Fibroblast of lung (primary cell): ENCODE measurements around the gene SLCO1A2. TPM values are rescaled to one million over a fixed set of nuclear protein-coding genes. Genes with fewer than 3 reads are reported as not detected.

Experiments used
- DNase-seq, 2 donors: peaks; one replicate each; pipeline versions ENCODE4 v3.0.0 to v3.0.0-alpha.2; 2010; ENCODE audit warnings: low read depth in 2 of 2
- H2AFZ ChIP-seq: 2 replicates; pipeline ENCODE4 v1.5.1; 2012; ENCODE audit warnings: low read length, control low read depth, inconsistent platforms
- H3K27ac ChIP-seq: 2 replicates; pipeline ENCODE4 v1.5.1; 2011; ENCODE audit warnings: low read length, control low read depth; ENCODE audit not compliant: insufficient read depth
- H3K27me3 ChIP-seq: 2 replicates; pipeline ENCODE4 v1.5.1; 2011; ENCODE audit warnings: mild to moderate bottlenecking, low read length; ENCODE audit not compliant: control insufficient read depth, insufficient read depth
- H3K36me3 ChIP-seq: 2 replicates; pipeline ENCODE4 v1.5.1; 2011; ENCODE audit warnings: low read length; ENCODE audit not compliant: control insufficient read depth, insufficient read depth
- H3K4me1 ChIP-seq: 2 replicates; pipeline ENCODE4 v1.5.1; 2011; ENCODE audit warnings: low read length; ENCODE audit not compliant: control insufficient read depth, insufficient read depth; ENCODE audit errors: extremely low read depth
- H3K4me2 ChIP-seq: 2 replicates; pipeline ENCODE4 v1.5.1; 2011; ENCODE audit warnings: low read length, control low read depth; ENCODE audit not compliant: insufficient read depth; ENCODE audit errors: extremely low read depth
- H3K4me3 ChIP-seq, 4 experiments: fragments of 200-600 bp in 1 of 4; sonication (generic) in 1 of 4; replicated peaks in 1 of 4; 2 replicates each; pipeline ENCODE4 v1.5.1; 2011 to 2016; ENCODE audit warnings: low read length in 4 of 4, low read depth in 3 of 4, mild to moderate bottlenecking in 3 of 4, control low read depth in 2 of 4, inconsistent platforms in 1 of 4, mixed read lengths in 1 of 4; ENCODE audit not compliant: insufficient read depth in 1 of 4; ENCODE audit errors: control extremely low read depth in 1 of 4
- H3K79me2 ChIP-seq: 2 replicates; pipeline ENCODE4 v1.5.1; 2012; ENCODE audit warnings: mild to moderate bottlenecking, low read length, inconsistent platforms; ENCODE audit not compliant: control insufficient read depth, insufficient read depth
- H3K9ac ChIP-seq: 2 replicates; pipeline ENCODE4 v1.5.1; 2011; ENCODE audit warnings: mild to moderate bottlenecking, low read length, control low read depth; ENCODE audit not compliant: insufficient read depth
- H3K9me3 ChIP-seq: 2 replicates; pipeline ENCODE4 v1.5.1; 2012; ENCODE audit warnings: low read depth, low read length; ENCODE audit not compliant: control insufficient read depth, insufficient read depth
- H4K20me1 ChIP-seq: 2 replicates; pipeline ENCODE4 v1.5.1; 2011; ENCODE audit warnings: low read length; ENCODE audit not compliant: control insufficient read depth, insufficient read depth; ENCODE audit errors: extremely low read depth
- CTCF ChIP-seq, 2 donors: IDR thresholded peaks in 1 of 2; conservative IDR thresholded peaks in 1 of 2; 1 replicate in 1 of 2; 2 replicates in 1 of 2; pipeline ENCODE4 v1.5.1; 2011 to 2012; ENCODE audit warnings: low read length in 2 of 2, control low read depth in 1 of 2, inconsistent platforms in 1 of 2, low read depth in 1 of 2, mild to moderate bottlenecking in 1 of 2
- EZH2 ChIP-seq: IDR thresholded peaks from 2 replicates; pipeline ENCODE4 v1.5.1; 2012; ENCODE audit warnings: low read length, control low read depth, mild to moderate bottlenecking; ENCODE audit errors: missing control alignments
- polyA plus RNA-seq, 2 donors: library from polyadenylated mRNA; depleted of rRNA in 1 of 2; stranded (reverse) in 1 of 2; unstranded in 1 of 2; fragments of >200 nt; gene quantifications; 2 replicates each; pipeline ENCODE4 v1.2.1, GENCODE V29; 2011 to 2012; ENCODE audit warnings: missing spikeins in 1 of 2
- total RNA-seq: library from RNA; depleted of rRNA; stranded (reverse); fragments of >200 nt; gene quantifications from 2 replicates; pipeline ENCODE4 v1.2.1, GENCODE V29; 2014

The SLCO1A2 gene
- total and polyA plus RNA-seq, 2 donors (not counting 1 experiment from before 2014, with no cell fraction given): not detected

- H3K27ac ChIP-seq: no peak overlapping the region
- TF ChIP-seq CTCF (conservative IDR thresholded peaks at IDR 0.05 in 1 of 2, IDR thresholded peaks at IDR 0.05 in 1 of 2; ENCODE audit: low read depth in 1 of 2, low read length in 2 of 2) (no peak), EZH2 (no peak)
- H4K20me1 ChIP-seq: no peaks in the 10 kb centered on the region
- no peak overlapping the region for H2AFZ ChIP-seq
- no peak overlapping the region for H3K4me3 ChIP-seq
- no peak for DNase-seq
- H3K9ac ChIP-seq: no peak overlapping the region
- H3K9me3 ChIP-seq: no peaks in the 10 kb centered on the region
- H3K4me1 ChIP-seq: no peaks in the 10 kb centered on the region
- no peak overlapping the region for H3K4me2 ChIP-seq
- no peaks in the 10 kb centered on the region for H3K27me3 ChIP-seq
- no peaks in the 10 kb centered on the region for H3K36me3 ChIP-seq
- no peaks in the 10 kb centered on the region for H3K79me2 ChIP-seq
Observed at GRCh38 chr12:21265932-21266331, 68.8 kb downstream of the SLCO1A2 start.

- Histone ChIP-seq H3K4me1 (no peaks in the 10 kb centered on the region), H3K27ac (no peak overlapping the region), H3K79me2 (no peaks in the 10 kb centered on the region), H3K9ac (no peak overlapping the region), H3K4me3 (no peak overlapping the region), H3K9me3 (no peaks in the 10 kb centered on the region), H3K36me3 (no peaks in the 10 kb centered on the region), H4K20me1 (no peaks in the 10 kb centered on the region), H2AFZ (no peak overlapping the region), H3K4me2 (no peak overlapping the region), H3K27me3 (no peaks in the 10 kb centered on the region)
- no peak for DNase-seq
- no peak for TF ChIP-seq EZH2
- no peak for TF ChIP-seq CTCF (conservative IDR thresholded peaks at IDR 0.05 in 1 of 2, IDR thresholded peaks at IDR 0.05 in 1 of 2; ENCODE audit: low read depth in 1 of 2, low read length in 2 of 2)
Observed at GRCh38 chr12:21264232-21264631, 70.5 kb downstream of the SLCO1A2 start.

- H3K9me3 ChIP-seq: no peaks in the 10 kb centered on the region
- TF ChIP-seq EZH2: no peak
- no peak for TF ChIP-seq CTCF (conservative IDR thresholded peaks at IDR 0.05 in 1 of 2, IDR thresholded peaks at IDR 0.05 in 1 of 2; ENCODE audit: low read depth in 1 of 2, low read length in 2 of 2)
- H2AFZ ChIP-seq: no peak overlapping the region
- no peaks in the 10 kb centered on the region for H3K4me1 ChIP-seq
- H3K4me2 ChIP-seq: no peak overlapping the region
- H3K27me3 ChIP-seq: no peaks in the 10 kb centered on the region
- no peak overlapping the region for H3K4me3 ChIP-seq
- no peak overlapping the region for H3K9ac ChIP-seq
- no peaks in the 10 kb centered on the region for H4K20me1 ChIP-seq
- no peaks in the 10 kb centered on the region for H3K79me2 ChIP-seq
- H3K36me3 ChIP-seq: no peaks in the 10 kb centered on the region
- no peak overlapping the region for H3K27ac ChIP-seq
- DNase-seq: no peak
Observed at GRCh38 chr12:21257172-21257571, 77.5 kb downstream of the SLCO1A2 start.
